K562 (cell line): ENCODE results near the gene CPED1.
"Not testable (repeated sequence)": the region's sequence is repeated elsewhere in the genome, so short reads cannot be mapped to it uniquely, and the experiment has no call there.

ENCODE experiments used
- CTCF ChIP-seq, 3 experiments: IDR thresholded peaks in 2 of 3; conservative IDR thresholded peaks in 1 of 3; 2 replicates each; pipeline ENCODE4 v1.5.1; 2011 to 2012; ENCODE audit warnings: low read length in 3 of 3, mild to moderate bottlenecking in 3 of 3, control low read depth in 2 of 3, improper control_type of control experiment in 1 of 3, inconsistent platforms in 1 of 3, low read depth in 1 of 3, mixed read lengths in 1 of 3, moderate library complexity in 1 of 3; ENCODE audit not compliant: insufficient read depth in 2 of 3
- E2F5 ChIP-seq: sonication (generic); formaldehyde crosslinking; IDR thresholded peaks from 2 replicates; pipeline ENCODE4 v1.8.0; 2022; ENCODE audit warnings: mild to moderate bottlenecking, missing genetic modification reagents
- MEF2D ChIP-seq: conservative IDR thresholded peaks from 2 replicates; pipeline ENCODE4 v1.6.1; 2016; ENCODE audit warnings: low read depth, missing genetic modification characterization, missing compliant biosample characterization
- TF ChIP-seq, protein P1 (sequence below): conservative IDR thresholded peaks from 2 replicates; pipeline ENCODE4 v1.6.1; 2011; ENCODE audit warnings: low read depth, mild to moderate bottlenecking, low read length; ENCODE audit not compliant: control insufficient read depth

GRCh38 chr7:121036776-121037175 is 48.3 kb downstream of the CPED1 start:
- TF ChIP-seq, protein P1, sequence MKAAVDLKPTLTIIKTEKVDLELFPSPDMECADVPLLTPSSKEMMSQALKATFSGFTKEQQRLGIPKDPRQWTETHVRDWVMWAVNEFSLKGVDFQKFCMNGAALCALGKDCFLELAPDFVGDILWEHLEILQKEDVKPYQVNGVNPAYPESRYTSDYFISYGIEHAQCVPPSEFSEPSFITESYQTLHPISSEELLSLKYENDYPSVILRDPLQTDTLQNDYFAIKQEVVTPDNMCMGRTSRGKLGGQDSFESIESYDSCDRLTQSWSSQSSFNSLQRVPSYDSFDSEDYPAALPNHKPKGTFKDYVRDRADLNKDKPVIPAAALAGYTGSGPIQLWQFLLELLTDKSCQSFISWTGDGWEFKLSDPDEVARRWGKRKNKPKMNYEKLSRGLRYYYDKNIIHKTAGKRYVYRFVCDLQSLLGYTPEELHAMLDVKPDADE = not testable (repeated sequence)
- TF ChIP-seq CTCF (IDR thresholded peaks at IDR 0.05 in 2 of 3, conservative IDR thresholded peaks at IDR 0.05 in 1 of 3; ENCODE audit: insufficient read depth in 2 of 3, low read depth in 1 of 3, low read length in 3 of 3); MEF2D (tag); E2F5 (CRISPR knock-in tag): not testable (repeated sequence)
